NCI-H82 treated with DMSO at 0.1 percent for 48 hours (cell line): ENCODE results near the gene MMADHC.
A peak's percentile ranks its signal among the peaks of the same experiment; 100 is the strongest.

Experiments used
- DNase-seq: peaks from one replicate; lab custom pipeline; 2025; ENCODE audit not compliant: unreplicated experiment; lab: John Stamatoyannopoulos, UW

Gene MMADHC

DNA sequence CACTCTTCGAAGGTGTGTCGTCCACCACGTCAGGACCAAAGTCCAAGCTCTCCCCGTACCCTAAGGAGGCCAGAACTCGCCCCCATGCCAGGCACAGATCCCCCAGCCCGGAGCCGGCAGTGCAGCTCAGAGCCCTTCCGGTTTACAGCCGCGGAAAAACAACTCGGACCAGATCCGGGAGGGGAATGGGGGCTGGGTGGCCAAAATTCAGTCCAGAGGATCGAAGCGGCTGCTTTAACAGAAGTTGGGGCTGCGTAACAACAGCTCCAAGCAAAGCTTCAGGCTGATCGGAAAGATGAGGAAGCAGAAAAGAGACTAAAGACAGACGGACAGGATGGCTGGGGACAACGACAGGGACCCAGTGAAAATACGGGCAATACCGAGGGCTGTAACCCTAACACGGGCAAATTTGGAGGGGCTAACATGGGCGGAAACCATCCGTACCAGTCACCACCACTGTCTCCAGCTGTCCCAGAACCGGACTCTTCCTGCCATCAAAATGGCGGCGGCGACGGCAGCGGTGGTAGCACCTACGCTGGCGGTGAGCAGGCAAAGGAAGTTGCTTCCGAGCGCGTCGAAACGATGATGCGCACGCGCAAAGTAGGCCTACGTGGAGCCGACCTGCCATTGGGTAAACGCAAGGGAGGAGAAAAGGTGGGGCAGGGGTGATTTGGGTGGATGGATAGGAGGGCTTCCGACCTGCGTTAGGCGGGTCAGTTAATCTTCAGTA is at the start of gene MMADHC:
MMADHC (minus strand) TSS at position 556 of the 730 bp plus-strand sequence. CDS start 678 bp downstream, outside the sequence.
- DNase-seq: peak; percentile 92

DNA sequence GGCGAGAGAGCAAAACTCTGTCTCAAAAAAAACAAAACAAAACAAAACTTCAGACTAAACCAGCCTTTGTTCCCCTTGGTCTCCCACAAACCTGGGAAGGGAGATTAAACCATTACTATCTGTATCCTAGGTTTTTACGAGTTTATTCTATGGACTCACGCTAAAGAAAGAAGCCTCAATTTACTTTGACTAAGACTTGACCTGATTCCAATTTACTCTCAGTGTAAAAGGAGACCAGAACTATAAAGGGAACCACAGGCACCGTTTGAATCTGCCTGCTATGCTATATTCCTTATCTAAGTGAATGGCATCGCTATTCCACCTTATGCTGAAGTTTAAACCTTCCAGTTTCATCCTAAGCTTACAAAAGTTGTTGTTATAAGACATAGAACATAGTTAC is 46.5 kb upstream of the MMADHC start:
- DNase-seq: no peak

DNA sequence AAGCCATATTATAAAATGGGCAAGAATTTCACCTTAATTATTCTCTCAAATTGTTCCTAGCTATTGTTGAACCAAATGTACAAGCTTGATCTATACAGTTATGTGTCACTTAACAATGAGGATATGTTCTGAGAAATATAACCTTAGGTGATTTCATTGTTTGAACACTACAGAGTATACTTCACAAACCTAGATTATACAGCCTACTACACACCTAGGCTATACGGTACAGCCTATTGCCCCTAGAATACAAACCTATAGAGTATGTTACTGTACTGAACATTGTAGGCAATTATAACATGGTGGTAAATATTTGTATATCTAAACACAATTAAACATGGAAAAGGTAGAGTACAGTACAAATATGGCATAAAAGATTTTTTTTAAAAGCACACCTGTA is 42.9 kb upstream of the MMADHC start:
- no peak for DNase-seq

DNA sequence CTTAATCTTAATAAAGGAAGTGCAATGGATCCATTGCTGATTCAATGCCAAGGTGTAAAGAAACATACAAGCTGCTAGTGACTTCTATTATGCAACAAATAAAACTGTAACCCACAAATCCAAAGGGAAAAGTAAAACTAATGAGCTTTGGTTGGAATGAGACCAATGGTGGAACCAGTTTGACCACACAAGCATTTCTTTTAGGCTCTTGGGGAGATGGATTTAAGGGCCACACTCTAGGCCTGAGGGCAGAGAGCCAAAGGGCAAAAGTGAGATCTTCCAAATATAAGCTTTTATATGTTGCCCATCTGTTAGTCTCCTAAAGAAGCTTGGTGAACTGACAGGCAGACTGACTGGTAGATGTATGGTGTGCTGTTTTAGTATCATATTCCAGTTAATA is 41.5 kb upstream of the MMADHC start:
- no peak for DNase-seq

GRCh38 chr2:149627111-149627801 is 39.7 kb upstream of the MMADHC start:
- DNase-seq: no peak

DNA sequence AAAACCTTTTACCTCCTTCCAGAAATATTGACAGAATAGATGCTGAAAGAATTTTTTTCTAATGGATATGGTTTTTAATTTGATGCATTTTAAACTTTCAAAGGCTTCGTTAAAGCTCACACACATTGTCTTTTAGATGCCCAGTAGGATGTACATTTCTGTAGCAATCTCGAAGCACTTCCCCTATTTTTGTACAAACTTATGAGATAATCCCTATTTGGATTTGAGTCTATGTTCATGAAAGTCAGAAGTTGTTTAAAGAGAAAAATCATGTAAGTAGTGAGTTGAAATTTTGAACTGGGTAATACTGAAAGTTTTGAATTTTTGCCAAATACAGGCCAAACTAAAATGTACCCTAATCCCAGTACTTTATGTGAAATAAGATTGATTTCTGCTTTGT is 38.1 kb upstream of the MMADHC start:
- no peak for DNase-seq

DNA sequence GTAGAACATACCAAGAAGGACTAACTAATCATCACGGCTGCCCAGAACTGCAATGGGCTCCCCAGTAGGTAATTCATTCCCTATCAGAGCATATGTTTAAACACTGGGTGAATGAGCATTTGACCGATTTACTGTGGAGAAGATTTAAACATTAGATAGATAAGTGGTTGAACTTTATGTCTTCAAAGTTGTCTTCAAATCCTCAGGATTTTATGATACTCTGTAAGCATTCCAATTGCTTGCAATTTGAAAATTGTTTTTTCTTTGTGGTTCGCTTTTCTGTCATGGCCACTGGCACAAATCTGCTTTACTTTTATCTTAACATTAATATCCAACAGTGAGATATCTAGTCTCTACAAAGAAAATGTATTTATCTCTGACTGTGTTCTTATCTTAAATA is 37.7 kb upstream of the MMADHC start:
- DNase-seq: no peak

GRCh38 chr2:149622343-149622742 is 34.8 kb upstream of the MMADHC start:
- no peak for DNase-seq

DNA sequence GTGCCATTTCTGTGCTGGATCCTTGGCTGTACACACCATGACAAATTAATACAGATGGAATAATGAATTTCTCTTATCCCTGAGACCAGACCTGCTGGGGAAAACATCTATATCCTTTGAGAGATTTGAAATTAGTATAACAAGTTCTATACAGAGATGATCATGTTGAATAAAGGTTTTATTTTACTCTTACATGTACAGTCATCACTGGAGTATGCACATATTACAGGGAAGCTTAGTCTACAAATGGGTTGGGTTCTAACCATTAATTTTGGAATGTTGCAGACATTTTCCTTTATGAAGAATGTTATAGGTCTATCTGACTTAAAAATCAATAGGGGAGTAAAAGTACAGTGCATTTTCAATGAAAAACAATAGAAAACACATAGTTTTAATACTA is 29.9 kb upstream of the MMADHC start:
- DNase-seq: no peak

GRCh38 chr2:149616681-149617456 is 29.3 kb upstream of the MMADHC start:
- no peak for DNase-seq

- no peak for DNase-seq
Measured at GRCh38 chr2:149613704-149614103, 26.1 kb upstream of the MMADHC start.

GRCh38 chr2:149612122-149612521 is 24.5 kb upstream of the MMADHC start:
- no peak for DNase-seq

- no peak for DNase-seq
Measured at GRCh38 chr2:149611100-149611820, 23.7 kb upstream of the MMADHC start.

- DNase-seq: no peak
Measured at GRCh38 chr2:149606251-149606811, 18.8 kb upstream of the MMADHC start.

DNA sequence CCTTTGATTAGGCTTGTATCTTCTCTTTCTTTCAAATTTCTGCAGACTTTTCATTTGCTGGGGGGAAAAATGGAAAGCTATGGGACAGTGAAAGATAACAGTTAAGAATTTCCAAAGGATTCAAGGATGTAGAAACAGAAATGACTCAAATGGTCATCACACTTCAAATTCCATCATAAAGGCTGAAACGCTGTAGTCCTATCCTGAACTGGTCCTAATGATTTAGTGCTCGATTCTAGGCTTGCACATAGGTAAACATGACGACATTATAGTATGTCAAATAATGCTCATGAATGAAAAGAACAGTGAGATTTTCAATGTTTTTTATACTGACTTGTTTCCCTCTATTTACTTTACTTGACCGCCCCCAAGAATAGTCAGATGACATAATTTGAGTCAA is 15.7 kb upstream of the MMADHC start:
- no peak for DNase-seq

GRCh38 chr2:149601141-149601796 is 13.7 kb upstream of the MMADHC start:
- DNase-seq: no peak

GRCh38 chr2:149597668-149598326 is 10.2 kb upstream of the MMADHC start:
- peak; percentile 76 for DNase-seq

- DNase-seq: no peak
Measured at GRCh38 chr2:149597050-149597667, 9.6 kb upstream of the MMADHC start.

- no peak for DNase-seq
Measured at GRCh38 chr2:149596471-149596870, 8.9 kb upstream of the MMADHC start.
